GM21786 (cell line): ENCODE measurements around the gene TCAF1.

Source experiments
- ATAC-seq: cut with Tn5 transposase; IDR thresholded peaks from one replicate; pipeline ENCODE4 v1.9.1; 2021; ENCODE audit not compliant: unreplicated experiment

TCAF1 gene

GRCh38 chr7:143901668-143902331 lies at the start of gene TCAF1:
Gene TCAF1 (minus strand): TSS chr7:143902176. CDS start chr7:143876608, 25,568 bp downstream.
- peak; percentile 89 for ATAC-seq

GRCh38 chr7:143948733-143949132 lies 46.8 kb upstream of the TCAF1 start:
- no peak for ATAC-seq

- no peak for ATAC-seq
These were observed 45.1 kb upstream of the TCAF1 start for GRCh38 chr7:143947111-143947510.

GRCh38 chr7:143945423-143945822 lies 43.4 kb upstream of the TCAF1 start:
- no peak for ATAC-seq

- no peak for ATAC-seq
These were observed 36.6 kb upstream of the TCAF1 start for GRCh38 chr7:143938379-143939243.

- no peak for ATAC-seq
These were observed 34.4 kb upstream of the TCAF1 start for GRCh38 chr7:143936087-143937009.

GRCh38 chr7:143934526-143935325 lies 32.8 kb upstream of the TCAF1 start, which contains the start of gene OR2F2:
Gene OR2F2 (plus strand): TSS chr7:143935233. CDS start chr7:143935233, 0 bp downstream.
- ATAC-seq = no peak

GRCh38 chr7:143931739-143932138 lies 29.8 kb upstream of the TCAF1 start:
- no peak for ATAC-seq

- ATAC-seq = no peak
These were observed 27.4 kb upstream of the TCAF1 start for GRCh38 chr7:143929224-143929920.

GRCh38 chr7:143924851-143925250 lies 22.9 kb upstream of the TCAF1 start:
- no peak for ATAC-seq

- no peak for ATAC-seq
These were observed 13.1 kb upstream of the TCAF1 start for GRCh38 chr7:143914938-143915652.

GRCh38 chr7:143913945-143914615 lies 12.1 kb upstream of the TCAF1 start:
- ATAC-seq = no peak

GRCh38 chr7:143910473-143911248 lies 8.7 kb upstream of the TCAF1 start:
- no peak for ATAC-seq

GRCh38 chr7:143909863-143910262 lies 7.9 kb upstream of the TCAF1 start:
- no peak for ATAC-seq

GRCh38 chr7:143908120-143908519 lies 6.1 kb upstream of the TCAF1 start:
- no peak for ATAC-seq

- no peak for ATAC-seq
These were observed 4.9 kb upstream of the TCAF1 start for GRCh38 chr7:143906895-143907294.

GRCh38 chr7:143906151-143906550 lies 4.2 kb upstream of the TCAF1 start:
- no peak for ATAC-seq

GRCh38 chr7:143905509-143905908 lies 3.5 kb upstream of the TCAF1 start:
- ATAC-seq = no peak
